ENCODE results near the gene ADCY2. TPM values are rescaled to one million over a fixed set of nuclear protein-coding genes. Genes with fewer than 3 reads are reported as not detected.

The ADCY2 gene
- total RNA-seq, 4 donors from 2014 or later = 0.34 to 2.7 (median 1.5) TPM

DNA sequence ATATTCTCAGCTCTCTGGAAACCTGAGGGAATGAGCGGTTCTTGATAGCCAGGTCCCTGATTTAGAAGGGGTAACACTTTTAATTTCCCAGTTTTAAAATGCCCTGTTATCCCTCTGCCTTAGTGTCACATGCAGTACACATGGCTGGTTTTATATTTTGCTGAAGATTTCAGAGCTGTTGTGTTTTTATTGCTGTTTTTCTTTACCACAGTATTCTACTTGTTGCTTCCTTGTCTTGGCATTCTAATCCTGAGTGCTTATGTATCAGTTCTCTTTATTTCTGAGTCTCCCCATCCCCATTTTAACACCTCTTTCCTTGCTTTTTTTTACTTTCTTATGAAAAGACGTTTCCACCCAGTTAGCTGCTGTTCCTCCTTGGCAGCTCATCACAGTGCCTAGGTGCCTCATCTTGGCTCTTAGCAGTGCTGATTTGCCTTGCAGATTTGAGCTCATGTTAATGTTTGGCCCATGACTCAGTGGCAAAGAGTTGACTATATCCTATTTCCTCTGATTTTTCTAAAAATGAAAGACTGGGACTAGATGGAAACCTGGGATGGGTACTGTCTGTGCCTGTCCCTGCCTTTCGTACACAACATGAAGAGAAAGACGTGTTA, 476.7 kb downstream of the ADCY2 start:
- DNase-seq = no peak
- no peak overlapping the region for H3K4me3 ChIP-seq (replicated peaks in 1 of 3)
- H3K4me1 ChIP-seq = peaks cover 9 to 17% of the 10 kb centered on the region in 2 donors
- 81 to 91% methylated on average over 4 of the region's 4 CpGs for WGBS, 2 donors
- H3K27me3 ChIP-seq = no peaks in the 10 kb centered on the region
- TF ChIP-seq, protein P1, sequence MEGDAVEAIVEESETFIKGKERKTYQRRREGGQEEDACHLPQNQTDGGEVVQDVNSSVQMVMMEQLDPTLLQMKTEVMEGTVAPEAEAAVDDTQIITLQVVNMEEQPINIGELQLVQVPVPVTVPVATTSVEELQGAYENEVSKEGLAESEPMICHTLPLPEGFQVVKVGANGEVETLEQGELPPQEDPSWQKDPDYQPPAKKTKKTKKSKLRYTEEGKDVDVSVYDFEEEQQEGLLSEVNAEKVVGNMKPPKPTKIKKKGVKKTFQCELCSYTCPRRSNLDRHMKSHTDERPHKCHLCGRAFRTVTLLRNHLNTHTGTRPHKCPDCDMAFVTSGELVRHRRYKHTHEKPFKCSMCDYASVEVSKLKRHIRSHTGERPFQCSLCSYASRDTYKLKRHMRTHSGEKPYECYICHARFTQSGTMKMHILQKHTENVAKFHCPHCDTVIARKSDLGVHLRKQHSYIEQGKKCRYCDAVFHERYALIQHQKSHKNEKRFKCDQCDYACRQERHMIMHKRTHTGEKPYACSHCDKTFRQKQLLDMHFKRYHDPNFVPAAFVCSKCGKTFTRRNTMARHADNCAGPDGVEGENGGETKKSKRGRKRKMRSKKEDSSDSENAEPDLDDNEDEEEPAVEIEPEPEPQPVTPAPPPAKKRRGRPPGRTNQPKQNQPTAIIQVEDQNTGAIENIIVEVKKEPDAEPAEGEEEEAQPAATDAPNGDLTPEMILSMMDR (IDR thresholded peaks at IDR 0.05) = no peak
- no peak for TF ChIP-seq POLR2A (IDR thresholded peaks at IDR 0.05)
- no peaks in the 10 kb centered on the region for H3K9me3 ChIP-seq
- peaks cover 0 to 17% of the 10 kb centered on the region in 2 donors for H3K36me3 ChIP-seq
- no peak overlapping the region for H3K27ac ChIP-seq
- intact Hi-C loops (cut with DNase I) = no loop called here

DNA sequence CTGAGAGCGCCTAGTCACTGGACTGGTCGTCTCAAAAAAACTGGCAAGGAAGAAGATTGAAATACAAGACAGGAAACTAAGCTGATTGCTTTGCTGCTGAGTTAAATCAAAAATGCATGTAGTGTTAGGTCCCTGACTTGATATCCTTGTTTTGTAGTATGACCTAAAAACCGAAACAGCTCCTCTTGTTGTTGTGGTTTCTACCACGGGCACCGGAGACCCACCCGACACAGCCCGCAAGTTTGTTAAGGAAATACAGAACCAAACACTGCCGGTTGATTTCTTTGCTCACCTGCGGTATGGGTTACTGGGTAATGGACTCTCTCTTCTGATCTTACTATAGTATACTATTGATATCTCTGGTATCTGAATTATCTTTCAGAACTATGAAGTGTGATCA, 477.3 kb downstream of the ADCY2 start:
- H3K9me3 ChIP-seq = no peaks in the 10 kb centered on the region
- no peak for DNase-seq
- H3K36me3 ChIP-seq = peaks cover 0 to 22% of the 10 kb centered on the region in 2 donors
- 89 to 90% methylated on average over 9 of the region's 9 CpGs for WGBS, 2 donors
- intact Hi-C loops (cut with DNase I) = no loop called here
- H3K27me3 ChIP-seq = no peaks in the 10 kb centered on the region
- H3K27ac ChIP-seq = no peak overlapping the region
- no peak for TF ChIP-seq POLR2A (IDR thresholded peaks at IDR 0.05)
- TF ChIP-seq, protein P1 (IDR thresholded peaks at IDR 0.05) = no peak
- H3K4me1 ChIP-seq = peaks cover 6 to 20% of the 10 kb centered on the region in 2 donors
- no peak overlapping the region for H3K4me3 ChIP-seq (replicated peaks in 1 of 3)

DNA sequence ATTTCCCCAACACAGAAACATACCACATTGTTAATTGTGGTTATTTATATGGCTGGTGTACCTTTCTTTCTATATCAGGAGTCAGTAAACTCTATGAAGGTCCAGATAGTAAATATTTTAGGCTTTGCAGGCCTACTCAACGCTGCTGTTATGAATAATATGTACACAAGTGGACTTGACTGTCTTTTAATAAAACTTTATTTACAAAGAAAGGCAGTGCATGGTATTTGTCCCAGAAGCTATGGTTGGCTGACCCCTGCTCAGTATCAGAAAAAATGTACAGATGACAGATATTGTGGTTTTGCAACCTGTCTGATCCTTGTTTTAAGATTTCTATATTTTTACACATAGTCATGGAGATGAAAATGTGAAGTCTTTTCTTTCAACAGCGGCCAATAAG, 478.7 kb downstream of the ADCY2 start:
- Histone ChIP-seq H3K36me3 (peaks cover 0 to 28% of the 10 kb centered on the region in 2 donors), H3K27me3 (no peaks in the 10 kb centered on the region), H3K9me3 (no peaks in the 10 kb centered on the region), H3K4me3 (replicated peaks in 1 of 3) (no peak overlapping the region), H3K27ac (no peak overlapping the region), H3K4me1 (peaks cover 6 to 20% of the 10 kb centered on the region in 2 donors)
- no peak for DNase-seq
- intact Hi-C loops (cut with DNase I) = no loop called here
- TF ChIP-seq, protein P1 (IDR thresholded peaks at IDR 0.05) = no peak
- no peak for TF ChIP-seq POLR2A (IDR thresholded peaks at IDR 0.05)
- 97 to 99% methylated on average over 2 of the region's 2 CpGs for WGBS, 2 donors

DNA sequence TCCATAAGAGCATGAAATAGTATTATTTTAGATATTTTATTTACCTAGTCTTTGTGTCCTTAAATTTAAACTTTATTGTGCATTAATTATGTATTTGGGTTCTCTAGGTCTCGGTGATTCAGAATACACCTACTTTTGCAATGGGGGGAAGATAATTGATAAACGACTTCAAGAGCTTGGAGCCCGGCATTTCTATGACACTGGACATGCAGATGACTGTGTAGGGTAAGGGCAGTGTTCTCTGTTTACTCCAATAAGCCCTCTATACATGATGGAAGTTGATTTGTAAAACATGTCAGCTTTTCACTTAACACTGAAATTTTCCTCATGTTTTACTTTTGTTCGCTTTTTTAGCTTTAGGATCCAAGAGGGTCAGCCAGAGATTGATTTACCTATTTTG, 479.2 kb downstream of the ADCY2 start:
- Histone ChIP-seq H3K27ac (no peak overlapping the region), H3K36me3 (peaks cover 0 to 28% of the 10 kb centered on the region in 2 donors), H3K4me3 (replicated peaks in 1 of 3) (no peak overlapping the region), H3K9me3 (no peaks in the 10 kb centered on the region), H3K4me1 (peaks cover 1 to 17% of the 10 kb centered on the region in 2 donors), H3K27me3 (no peaks in the 10 kb centered on the region)
- TF ChIP-seq, protein P1 (IDR thresholded peaks at IDR 0.05) = no peak
- no peak for TF ChIP-seq POLR2A (IDR thresholded peaks at IDR 0.05)
- intact Hi-C loops (cut with DNase I) = no loop called here
- DNase-seq = no peak
- WGBS, 2 donors = 95 to 98% methylated on average over 4 of the region's 4 CpGs

DNA sequence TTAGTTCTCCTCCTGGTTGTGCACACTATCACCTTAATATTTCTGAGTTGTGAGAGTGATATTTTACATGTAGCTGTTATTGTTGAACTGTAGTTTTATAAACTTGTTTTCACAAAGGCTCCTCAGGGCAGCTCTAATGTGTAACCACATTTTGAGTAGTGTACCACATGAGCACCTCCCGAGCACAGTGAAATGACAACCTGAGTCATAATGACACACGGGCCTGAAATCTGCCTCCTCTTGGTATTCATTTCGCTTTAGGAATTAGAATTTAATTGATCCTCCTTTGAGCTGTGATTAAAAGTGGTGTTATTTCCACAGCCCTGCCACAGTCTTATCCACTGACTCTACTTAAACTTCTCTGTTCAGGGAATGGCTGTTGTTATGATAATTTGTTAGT, 480.9 kb downstream of the ADCY2 start:
- intact Hi-C loops (cut with DNase I) = no loop called here
- 84 to 85% methylated on average over 3 of the region's 3 CpGs for WGBS, 2 donors
- DNase-seq = no peak
- Histone ChIP-seq H3K27me3 (no peaks in the 10 kb centered on the region), H3K4me1 (peaks cover 0 to 11% of the 10 kb centered on the region in 2 donors), H3K9me3 (no peaks in the 10 kb centered on the region), H3K36me3 (peaks cover 0 to 28% of the 10 kb centered on the region in 2 donors), H3K4me3 (replicated peaks in 1 of 3) (no peak overlapping the region), H3K27ac (no peak overlapping the region)
- TF ChIP-seq, protein P1 (IDR thresholded peaks at IDR 0.05) = no peak
- TF ChIP-seq POLR2A (IDR thresholded peaks at IDR 0.05) = no peak
